HCT116 (cell line): ENCODE results near the gene CYP4A22. TPM values are rescaled to one million over a fixed set of nuclear protein-coding genes. Genes with fewer than 3 reads are reported as not detected.

ENCODE experiments used
- ATAC-seq: fragments of 200-7000 bp; cut with Tn5 transposase; 2 replicates; pipeline ENCODE4 v1.9.1; 2020; ENCODE audit warnings: mild to moderate bottlenecking, moderate library complexity
- BruUV-seq: library from RNA; stranded (reverse); fragments of 400-500 nt; replicated peaks from 2 replicates; lab custom pipeline; 2021; lab: Mats Ljungman, UMichigan
- CTCF ChIA-PET: fragments of 300-600 bp; sonication (Branson Sonifier 250); formaldehyde crosslinking; loops from one replicate; lab custom pipeline; 2021; ENCODE audit warnings: antibody characterized with exemption; lab: Charles Lee
- POLR2A ChIA-PET: fragments of 300-600, 350-600 bp; sonication (Branson Sonifier 250); formaldehyde crosslinking; loops from one replicate; lab custom pipeline; 2021; ENCODE audit warnings: antibody characterized with exemption; lab: Charles Lee
- RAD21 ChIA-PET, 2 experiments: fragments of 300-600 bp; sonication (Branson Sonifier 250); formaldehyde crosslinking; loops; one replicate each; lab custom pipeline; 2023; ENCODE audit warnings: low total read pairs in 2 of 2; ENCODE audit not compliant: uncharacterized antibody in 2 of 2, unreplicated experiment in 2 of 2, low non-redundant PET in 1 of 2; lab: Charles Lee
- DNase-seq: peaks from one replicate; pipeline ENCODE4 v3.0.0-alpha.2; 2010; ENCODE audit warnings: low read depth, low spot score
- H2AFZ ChIP-seq: fragments of 200-600 bp; shearing (Covaris generic), sonication (generic); 2 replicates; pipeline ENCODE4 v1.6.1; 2017; ENCODE audit warnings: low read depth, mixed run types, mixed read lengths, antibody characterized with exemption, low read length; ENCODE audit not compliant: poor library complexity, severe bottlenecking
- H3K27ac ChIP-seq: 2 replicates; pipeline ENCODE4 v1.5.1; 2012; ENCODE audit warnings: low read depth, low read length
- H3K27me3 ChIP-seq: fragments of 200-600 bp; sonication (generic); 2 replicates; pipeline ENCODE4 v1.6.1; 2016; ENCODE audit warnings: mixed run types, low read length, mixed read lengths; ENCODE audit not compliant: insufficient read depth
- H3K36me3 ChIP-seq, 2 experiments: fragments of 200-500 bp in 1 of 2; fragments of 200-600 bp in 1 of 2; sonication (Bioruptor generic) in 1 of 2; sonication (generic) in 1 of 2; 2 replicates each; pipeline versions ENCODE4 v1.5.1 to v1.6.1; 2014 to 2016; ENCODE audit warnings: low read length in 2 of 2, inconsistent platforms in 1 of 2, mixed read lengths in 1 of 2, mixed run types in 1 of 2; ENCODE audit not compliant: insufficient read depth in 2 of 2, control insufficient read depth in 1 of 2
- H3K4me1 ChIP-seq, 2 experiments: fragments of 200-600 bp in 1 of 2; sonication (generic) in 1 of 2; 2 replicates each; pipeline versions ENCODE4 v1.5.1 to v1.6.1; 2012 to 2017; ENCODE audit warnings: low read length in 2 of 2, inconsistent platforms in 1 of 2, mild to moderate bottlenecking in 1 of 2, mixed read lengths in 1 of 2, mixed run types in 1 of 2, moderate library complexity in 1 of 2; ENCODE audit not compliant: insufficient read depth in 2 of 2, control insufficient read depth in 1 of 2
- H3K4me2 ChIP-seq: fragments of 200-600 bp; sonication (generic); 2 replicates; pipeline ENCODE4 v1.6.1; 2017; ENCODE audit warnings: mixed run types, low read length, mixed read lengths
- H3K4me3 ChIP-seq, 2 experiments: fragments of 200-600 bp in 1 of 2; sonication (generic) in 1 of 2; replicated peaks in 1 of 2; 2 replicates each; pipeline ENCODE4 v1.5.1; 2011 to 2016; ENCODE audit warnings: low read length in 2 of 2, control low read depth in 1 of 2, low read depth in 1 of 2, mild to moderate bottlenecking in 1 of 2, mixed read lengths in 1 of 2, mixed run types in 1 of 2
- H3K79me2 ChIP-seq: fragments of 200-600 bp; sonication (generic); 2 replicates; pipeline ENCODE4 v1.6.1; 2017; ENCODE audit warnings: mild to moderate bottlenecking, mixed run types, low read length, moderate library complexity, mixed read lengths; ENCODE audit not compliant: insufficient read depth
- H3K9ac ChIP-seq: fragments of 200-600 bp; sonication (generic); 2 replicates; pipeline ENCODE4 v1.6.1; 2016; ENCODE audit warnings: low read length, mixed read lengths
- H3K9me2 ChIP-seq: fragments of 200-600 bp; sonication (generic), shearing (Covaris generic); 2 replicates; pipeline ENCODE4 v1.6.1; 2017; ENCODE audit warnings: mixed run types, mild to moderate bottlenecking, moderate library complexity; ENCODE audit not compliant: insufficient read depth
- H3K9me3 ChIP-seq, 2 experiments: fragments of 200-500 bp in 1 of 2; fragments of 200-600 bp in 1 of 2; sonication (Bioruptor generic) in 1 of 2; sonication (generic) in 1 of 2; 2 replicates each; pipeline ENCODE4 v1.6.1; 2014 to 2017; ENCODE audit warnings: low read length in 2 of 2, mixed read lengths in 2 of 2, inconsistent platforms in 1 of 2, low read depth in 1 of 2, mild to moderate bottlenecking in 1 of 2, mixed run types in 1 of 2, moderate library complexity in 1 of 2; ENCODE audit not compliant: control insufficient read depth in 1 of 2, insufficient read depth in 1 of 2
- H4K20me1 ChIP-seq: fragments of 200-600 bp; sonication (generic), shearing (Covaris generic); 2 replicates; pipeline ENCODE4 v1.6.1; 2017; ENCODE audit warnings: mixed run types, mild to moderate bottlenecking, moderate library complexity; ENCODE audit not compliant: insufficient read depth
- EGR1 ChIP-seq: IDR thresholded peaks from 2 replicates; pipeline ENCODE4 v1.6.1; 2012; ENCODE audit warnings: low read depth
- ELF1 ChIP-seq: IDR thresholded peaks from 2 replicates; pipeline ENCODE4 v1.6.1; 2012; ENCODE audit warnings: low read depth, borderline replicate concordance
- EZH2 ChIP-seq: fragments of 200-600 bp; sonication (generic); IDR thresholded peaks from 2 replicates; pipeline ENCODE4 v1.6.1; 2017; ENCODE audit warnings: antibody characterized with exemption, mixed run types
- POLR2A ChIP-seq: IDR thresholded peaks from 2 replicates; pipeline ENCODE4 v1.7.0; 2011; ENCODE audit warnings: borderline replicate concordance; ENCODE audit not compliant: insufficient read depth, insufficient read length; ENCODE audit errors: extremely low read depth
- RAD21 ChIP-seq: IDR thresholded peaks from 2 replicates; pipeline ENCODE4 v1.6.1; 2012; ENCODE audit warnings: low read depth, mild to moderate bottlenecking
- TCF7L2 ChIP-seq: IDR thresholded peaks from 2 replicates; pipeline ENCODE4 v1.7.0; 2011; ENCODE audit warnings: borderline replicate concordance, inconsistent platforms; ENCODE audit not compliant: insufficient read depth, insufficient read length; ENCODE audit errors: extremely low read depth
- intact Hi-C: fragments of 100-400 bp; cut with micrococcal nuclease; formaldehyde crosslinking; loops from 2 replicates; pipeline ENCODE4 v1.10.0; 2022
- total RNA-seq: library from RNA; stranded (reverse); gene quantifications from one replicate; pipeline ENCODE4 v1.2.1, GENCODE V29; 2021; ENCODE audit not compliant: unreplicated experiment
- TF ChIP-seq, protein P1 (sequence below): IDR thresholded peaks from 2 replicates; pipeline ENCODE4 v1.6.1; 2012

The CYP4A22 gene
- total RNA-seq, 1 experiment from 2014 or later, result not detected

GRCh38 chr1:47181955-47182675 is 44.9 kb downstream of the CYP4A22 start:
- Histone ChIP-seq H3K9me2 (no peaks in the 10 kb centered on the region), H3K9ac (no peak overlapping the region), H3K4me3 (no peak overlapping the region), H3K79me2 (no peaks in the 10 kb centered on the region), H3K4me1 (peaks cover 4 to 24% of the 10 kb centered on the region in 2 experiments), H3K27me3 (no peaks in the 10 kb centered on the region), H3K9me3 (no peaks in the 10 kb centered on the region), H3K27ac (no peak overlapping the region), H3K36me3 (no peaks in the 10 kb centered on the region), H4K20me1 (no peaks in the 10 kb centered on the region), H3K4me2 (no peak overlapping the region), H2AFZ (no peak overlapping the region)
- ChIA-PET CTCF (interaction anchor here (1.9 kb wide), 1 partner anchor 11 kb away, joined by 8 read pairs; no protein-coding TSS in a partner anchor), RAD21 (no interaction called here), POLR2A (no interaction called here)
- no peak for TF ChIP-seq RAD21
- TF ChIP-seq POLR2A, result no peak
- TF ChIP-seq EGR1, result no peak
- no peak for TF ChIP-seq EZH2
- no peak for TF ChIP-seq TCF7L2
- BruUV-seq, result no TSS peak
- DNase-seq (no peak), ATAC-seq (no peak)
- intact Hi-C loops, result no loop called here

DNA sequence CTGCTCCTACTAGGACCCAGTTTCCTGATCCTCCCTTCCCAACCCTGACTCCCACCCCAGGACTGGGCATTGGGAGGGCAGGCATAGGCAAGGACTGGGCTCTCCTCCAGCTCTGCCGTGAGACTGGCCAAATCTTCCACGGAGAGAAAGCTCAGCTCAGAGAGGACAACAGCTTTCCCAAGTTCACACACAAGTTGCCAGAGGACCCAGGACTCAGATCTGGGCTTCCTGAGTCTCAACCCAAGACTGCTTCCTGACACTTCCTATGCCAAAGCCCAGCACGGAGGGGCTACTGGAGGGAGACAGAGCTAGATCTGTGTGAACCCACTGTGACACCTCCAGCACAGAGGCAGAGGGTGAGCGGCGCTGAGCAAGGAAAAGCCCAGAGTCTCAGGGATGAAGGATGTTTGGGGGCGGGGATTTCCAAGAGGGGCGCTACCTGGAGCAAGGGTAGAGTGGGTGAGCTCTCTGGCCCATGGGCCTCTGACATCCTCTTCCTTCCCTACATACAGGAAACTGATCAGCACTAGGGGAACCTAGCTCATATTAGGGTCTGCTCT is 45.5 kb downstream of the CYP4A22 start:
- ChIA-PET POLR2A (no interaction called here), CTCF (interaction anchor here (1.9 kb wide), 1 partner anchor 10 kb away, joined by 8 read pairs; no protein-coding TSS in a partner anchor), RAD21 (no interaction called here)
- peaks cover 4 to 24% of the 10 kb centered on the region in 2 experiments for H3K4me1 ChIP-seq
- no peak overlapping the region for H3K9ac ChIP-seq
- no peaks in the 10 kb centered on the region for H3K27me3 ChIP-seq
- no TSS peak for BruUV-seq
- DNase-seq (no peak), ATAC-seq (no peak)
- intact Hi-C loops, result no loop called here
- no peaks in the 10 kb centered on the region for H4K20me1 ChIP-seq
- H3K79me2 ChIP-seq, result no peaks in the 10 kb centered on the region
- no peaks in the 10 kb centered on the region for H3K9me3 ChIP-seq
- no peak overlapping the region for H3K4me2 ChIP-seq
- no peak overlapping the region for H2AFZ ChIP-seq
- H3K36me3 ChIP-seq, result no peaks in the 10 kb centered on the region
- TF ChIP-seq, protein P1, sequence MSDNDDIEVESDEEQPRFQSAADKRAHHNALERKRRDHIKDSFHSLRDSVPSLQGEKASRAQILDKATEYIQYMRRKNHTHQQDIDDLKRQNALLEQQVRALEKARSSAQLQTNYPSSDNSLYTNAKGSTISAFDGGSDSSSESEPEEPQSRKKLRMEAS, result no peak
- TF ChIP-seq ELF1, result no peak
- no peaks in the 10 kb centered on the region for H3K9me2 ChIP-seq
- H3K27ac ChIP-seq, result no peak overlapping the region
- no peak overlapping the region for H3K4me3 ChIP-seq
